ENCODE results near the gene RHOF. TPM values are rescaled to one million over a fixed set of nuclear protein-coding genes. Genes with fewer than 3 reads are reported as not detected.

RHOF gene
- total and polyA plus RNA-seq, 2 donors (not counting 1 experiment from before 2014, with no cell fraction given), result 90.3 to 129 TPM

DNA sequence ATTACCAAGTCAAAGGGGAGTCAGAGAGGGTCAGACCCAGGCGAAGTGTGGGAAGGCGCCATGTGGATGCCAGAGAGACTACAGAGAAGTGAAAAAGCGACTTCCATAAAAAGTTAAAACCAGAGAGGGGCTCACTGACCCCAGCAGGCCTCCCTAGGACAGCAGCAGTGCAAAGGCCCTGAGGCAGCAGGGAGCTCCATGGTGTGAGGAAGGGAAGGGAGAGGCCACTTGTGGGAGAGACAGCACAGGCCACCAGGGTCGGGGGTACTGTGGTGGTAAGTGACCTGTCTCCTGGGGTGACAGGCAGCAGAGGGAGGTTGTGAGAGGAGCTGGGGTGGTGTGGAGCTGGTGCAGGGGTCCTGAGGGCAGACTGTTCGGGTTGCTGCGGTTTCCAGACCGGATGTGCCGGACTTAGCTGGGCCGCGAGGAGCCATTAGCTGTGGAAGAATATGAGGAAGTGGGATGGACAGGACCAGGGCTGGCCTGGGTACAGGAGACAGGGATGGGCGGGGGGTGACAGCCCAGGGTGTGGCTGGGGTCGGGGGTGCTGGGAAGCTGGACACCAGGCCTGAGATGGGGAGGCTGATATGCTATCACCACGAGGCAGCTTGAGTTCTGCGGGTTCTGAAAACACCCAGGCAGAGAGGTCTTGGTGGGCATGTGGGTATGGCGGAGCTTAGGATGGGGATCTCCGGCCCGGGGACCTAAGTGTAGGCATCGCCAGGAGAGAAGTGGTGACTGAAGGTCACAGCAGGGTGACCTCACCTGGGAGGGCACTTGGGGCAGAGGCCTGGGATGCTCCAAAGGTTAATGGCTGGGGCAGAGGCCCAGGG lies 33.0 kb upstream of the RHOF start:
- Mint-ChIP-seq H3K27ac (peak overlapping the region; percentile 37), H3K4me3 (no peak overlapping the region), H3K9me3 (ENCODE audit: insufficient read depth) (no peaks in the 10 kb centered on the region), H3K27me3 (no peaks in the 10 kb centered on the region), H3K4me1 (no peaks in the 10 kb centered on the region)
- H4K20me1 ChIP-seq (ENCODE audit: control insufficient read depth, insufficient read depth, low read length, poor library complexity, severe bottlenecking), result peaks cover 62% of the 10 kb centered on the region
- H3K27ac ChIP-seq (ENCODE audit: low read length in 2 of 2), result no peak overlapping the region
- peaks cover 1 to 81% of the 10 kb centered on the region in 2 experiments for H3K36me3 ChIP-seq (replicated peaks in 1 of 2; ENCODE audit: control extremely low read depth in 1 of 2, control insufficient read depth in 1 of 2, extremely low read depth in 1 of 2, insufficient read depth in 2 of 2, low read length in 1 of 2)
- CTCF ChIA-PET, result interaction anchor here (1.8 to 3.5 kb wide), 3 partner anchors 15 to 54 kb away, joined by 5 to 16 read pairs (median 11); no protein-coding TSS in a partner anchor
- no peak overlapping the region for H3K4me2 ChIP-seq (replicated peaks; ENCODE audit: low read depth, low read length, poor library complexity, severe bottlenecking)
- H2AFZ ChIP-seq (ENCODE audit: insufficient read depth, low read depth, low read length, poor library complexity, severe bottlenecking), result no peak overlapping the region
- POLR2A ChIA-PET, result no interaction called here
- DNase-seq (no peak), ATAC-seq (ENCODE audit: low read depth) (no peak)
- no peaks in the 10 kb centered on the region for H3K27me3 ChIP-seq (replicated peaks in 1 of 4; ENCODE audit: control extremely low read depth in 1 of 4, control insufficient read depth in 3 of 4, insufficient read depth in 4 of 4, low read length in 3 of 4)
- no peak overlapping the region for H3K9ac ChIP-seq (ENCODE audit: low read length)
- WGBS (ENCODE audit: insufficient coverage), result 96% methylated on average over 18 of the region's 18 CpGs
- H3K79me2 ChIP-seq (ENCODE audit: control insufficient read depth, insufficient read depth, low read length), result peaks cover 28% of the 10 kb centered on the region
- H3K4me3 ChIP-seq (ENCODE audit: control extremely low read depth in 1 of 5, extremely low read depth in 1 of 5, insufficient read depth in 1 of 5, low read depth in 2 of 5, low read length in 4 of 5), result no peak overlapping the region
- no peaks in the 10 kb centered on the region for H3K4me1 ChIP-seq (ENCODE audit: control insufficient read depth in 2 of 2, insufficient read depth in 2 of 2, low read length in 2 of 2)
- H3K9me3 ChIP-seq (ENCODE audit: control extremely low read depth in 1 of 3, control insufficient read depth in 2 of 3, insufficient read depth in 1 of 3, low read length in 2 of 3), result no peaks in the 10 kb centered on the region
- intact Hi-C loops (cut with micrococcal nuclease), result no loop called here
- TF ChIP-seq, protein P1, sequence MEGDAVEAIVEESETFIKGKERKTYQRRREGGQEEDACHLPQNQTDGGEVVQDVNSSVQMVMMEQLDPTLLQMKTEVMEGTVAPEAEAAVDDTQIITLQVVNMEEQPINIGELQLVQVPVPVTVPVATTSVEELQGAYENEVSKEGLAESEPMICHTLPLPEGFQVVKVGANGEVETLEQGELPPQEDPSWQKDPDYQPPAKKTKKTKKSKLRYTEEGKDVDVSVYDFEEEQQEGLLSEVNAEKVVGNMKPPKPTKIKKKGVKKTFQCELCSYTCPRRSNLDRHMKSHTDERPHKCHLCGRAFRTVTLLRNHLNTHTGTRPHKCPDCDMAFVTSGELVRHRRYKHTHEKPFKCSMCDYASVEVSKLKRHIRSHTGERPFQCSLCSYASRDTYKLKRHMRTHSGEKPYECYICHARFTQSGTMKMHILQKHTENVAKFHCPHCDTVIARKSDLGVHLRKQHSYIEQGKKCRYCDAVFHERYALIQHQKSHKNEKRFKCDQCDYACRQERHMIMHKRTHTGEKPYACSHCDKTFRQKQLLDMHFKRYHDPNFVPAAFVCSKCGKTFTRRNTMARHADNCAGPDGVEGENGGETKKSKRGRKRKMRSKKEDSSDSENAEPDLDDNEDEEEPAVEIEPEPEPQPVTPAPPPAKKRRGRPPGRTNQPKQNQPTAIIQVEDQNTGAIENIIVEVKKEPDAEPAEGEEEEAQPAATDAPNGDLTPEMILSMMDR (IDR thresholded peaks at IDR 0.05), result no peak
- no peak for TF ChIP-seq EZH2 (IDR thresholded peaks at IDR 0.05; ENCODE audit: borderline replicate concordance, insufficient read depth, low read depth, low read length, poor library complexity, severe bottlenecking)

DNA sequence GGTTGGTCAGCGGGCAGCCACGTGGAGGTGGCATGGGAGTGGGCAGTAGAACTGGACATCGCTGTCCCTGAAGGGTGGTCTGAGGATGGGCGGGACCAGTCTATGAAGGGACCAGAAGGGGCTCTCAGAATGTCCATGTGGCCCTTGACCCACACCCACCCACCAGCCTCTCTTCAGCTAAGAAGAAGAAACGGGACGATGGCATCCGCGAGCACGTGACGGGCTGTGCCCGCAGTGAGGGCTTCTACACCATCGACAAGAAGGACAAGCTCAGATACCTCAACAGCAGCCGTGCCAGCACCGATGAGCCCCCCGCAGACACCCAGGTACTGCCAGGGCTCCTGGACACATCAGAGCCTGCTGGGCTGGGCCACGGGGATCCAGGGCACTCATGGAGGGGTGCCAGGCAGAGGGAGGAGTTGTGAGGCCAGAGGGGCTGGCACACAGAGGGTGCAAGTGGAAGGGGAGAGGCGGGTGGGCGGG lies 31.6 kb upstream of the RHOF start:
- Histone ChIP-seq H3K27ac (ENCODE audit: low read length in 2 of 2) (no peak overlapping the region), H3K79me2 (ENCODE audit: control insufficient read depth, insufficient read depth, low read length) (peaks cover 30% of the 10 kb centered on the region), H3K4me3 (ENCODE audit: control extremely low read depth in 1 of 5, extremely low read depth in 1 of 5, insufficient read depth in 1 of 5, low read depth in 2 of 5, low read length in 4 of 5) (no peak overlapping the region), H3K4me1 (ENCODE audit: control insufficient read depth in 2 of 2, insufficient read depth in 2 of 2, low read length in 2 of 2) (no peaks in the 10 kb centered on the region), H2AFZ (ENCODE audit: insufficient read depth, low read depth, low read length, poor library complexity, severe bottlenecking) (no peak overlapping the region), H3K4me2 (replicated peaks; ENCODE audit: low read depth, low read length, poor library complexity, severe bottlenecking) (no peak overlapping the region), H3K36me3 (replicated peaks in 1 of 2; ENCODE audit: control extremely low read depth in 1 of 2, control insufficient read depth in 1 of 2, extremely low read depth in 1 of 2, insufficient read depth in 2 of 2, low read length in 1 of 2) (peaks cover 1 to 81% of the 10 kb centered on the region in 2 experiments), H3K9me3 (ENCODE audit: control extremely low read depth in 1 of 3, control insufficient read depth in 2 of 3, insufficient read depth in 1 of 3, low read length in 2 of 3) (no peaks in the 10 kb centered on the region), H3K27me3 (replicated peaks in 1 of 4; ENCODE audit: control extremely low read depth in 1 of 4, control insufficient read depth in 3 of 4, insufficient read depth in 4 of 4, low read length in 3 of 4) (no peaks in the 10 kb centered on the region), H3K9ac (ENCODE audit: low read length) (no peak overlapping the region), H4K20me1 (ENCODE audit: control insufficient read depth, insufficient read depth, low read length, poor library complexity, severe bottlenecking) (peaks cover 67% of the 10 kb centered on the region)
- POLR2A ChIA-PET, result no interaction called here
- Mint-ChIP-seq H3K9me3 (ENCODE audit: insufficient read depth) (no peaks in the 10 kb centered on the region), H3K27ac (no peak overlapping the region), H3K4me3 (no peak overlapping the region), H3K4me1 (no peaks in the 10 kb centered on the region), H3K27me3 (no peaks in the 10 kb centered on the region)
- no peak for TF ChIP-seq EZH2 (IDR thresholded peaks at IDR 0.05; ENCODE audit: borderline replicate concordance, insufficient read depth, low read depth, low read length, poor library complexity, severe bottlenecking)
- TF ChIP-seq, protein P1 (IDR thresholded peaks at IDR 0.05), result no peak
- CTCF ChIA-PET, result interaction anchor here (1.7 to 3.5 kb wide), 3 partner anchors 14 to 30 kb away, joined by 4 to 16 read pairs (median 11); no protein-coding TSS in a partner anchor
- intact Hi-C loops (cut with micrococcal nuclease), result no loop called here
- WGBS (ENCODE audit: insufficient coverage), result over 99% methylated on average over 14 of the region's 18 CpGs
- DNase-seq (no peak), ATAC-seq (ENCODE audit: low read depth) (no peak)
